Cardiac fibroblast (primary cell): ENCODE data around the gene JAG2.
A peak's percentile ranks its signal among the peaks of the same experiment; 100 is the strongest.

ENCODE experiments used
- DNase-seq, 2 donors: peaks; one replicate each; pipeline versions ENCODE4 v3.0.0 to v3.0.0-alpha.2; 2010; ENCODE audit warnings: low read depth in 2 of 2
- H3K4me3 ChIP-seq, 2 donors: replicated peaks in 1 of 2; 1 replicate in 1 of 2; 2 replicates in 1 of 2; pipeline ENCODE4 v1.5.1; 2011; ENCODE audit warnings: low read depth in 2 of 2, low read length in 2 of 2, mild to moderate bottlenecking in 2 of 2, moderate library complexity in 1 of 2
- TF ChIP-seq, protein P1 (sequence below): IDR thresholded peaks from one replicate; pipeline ENCODE4 v1.5.1; 2011; ENCODE audit warnings: low read depth, mild to moderate bottlenecking, low read length, inconsistent platforms

Gene JAG2

GRCh38 chr14:105200074-105200473, 31.5 kb upstream of the JAG2 start:
- TF ChIP-seq, protein P1, sequence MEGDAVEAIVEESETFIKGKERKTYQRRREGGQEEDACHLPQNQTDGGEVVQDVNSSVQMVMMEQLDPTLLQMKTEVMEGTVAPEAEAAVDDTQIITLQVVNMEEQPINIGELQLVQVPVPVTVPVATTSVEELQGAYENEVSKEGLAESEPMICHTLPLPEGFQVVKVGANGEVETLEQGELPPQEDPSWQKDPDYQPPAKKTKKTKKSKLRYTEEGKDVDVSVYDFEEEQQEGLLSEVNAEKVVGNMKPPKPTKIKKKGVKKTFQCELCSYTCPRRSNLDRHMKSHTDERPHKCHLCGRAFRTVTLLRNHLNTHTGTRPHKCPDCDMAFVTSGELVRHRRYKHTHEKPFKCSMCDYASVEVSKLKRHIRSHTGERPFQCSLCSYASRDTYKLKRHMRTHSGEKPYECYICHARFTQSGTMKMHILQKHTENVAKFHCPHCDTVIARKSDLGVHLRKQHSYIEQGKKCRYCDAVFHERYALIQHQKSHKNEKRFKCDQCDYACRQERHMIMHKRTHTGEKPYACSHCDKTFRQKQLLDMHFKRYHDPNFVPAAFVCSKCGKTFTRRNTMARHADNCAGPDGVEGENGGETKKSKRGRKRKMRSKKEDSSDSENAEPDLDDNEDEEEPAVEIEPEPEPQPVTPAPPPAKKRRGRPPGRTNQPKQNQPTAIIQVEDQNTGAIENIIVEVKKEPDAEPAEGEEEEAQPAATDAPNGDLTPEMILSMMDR, result no peak
- H3K4me3 ChIP-seq, result no peak overlapping the region
- DNase-seq, result no peak

- peak; percentile 53 to 58 for DNase-seq
- TF ChIP-seq, protein P1, result no peak
- H3K4me3 ChIP-seq, result no peak overlapping the region
Measured at GRCh38 chr14:105199093-105199492, 30.5 kb upstream of the JAG2 start.

GRCh38 chr14:105198588-105198987, 30.0 kb upstream of the JAG2 start:
- TF ChIP-seq, protein P1, result no peak
- no peak for DNase-seq
- no peak overlapping the region for H3K4me3 ChIP-seq

DNA sequence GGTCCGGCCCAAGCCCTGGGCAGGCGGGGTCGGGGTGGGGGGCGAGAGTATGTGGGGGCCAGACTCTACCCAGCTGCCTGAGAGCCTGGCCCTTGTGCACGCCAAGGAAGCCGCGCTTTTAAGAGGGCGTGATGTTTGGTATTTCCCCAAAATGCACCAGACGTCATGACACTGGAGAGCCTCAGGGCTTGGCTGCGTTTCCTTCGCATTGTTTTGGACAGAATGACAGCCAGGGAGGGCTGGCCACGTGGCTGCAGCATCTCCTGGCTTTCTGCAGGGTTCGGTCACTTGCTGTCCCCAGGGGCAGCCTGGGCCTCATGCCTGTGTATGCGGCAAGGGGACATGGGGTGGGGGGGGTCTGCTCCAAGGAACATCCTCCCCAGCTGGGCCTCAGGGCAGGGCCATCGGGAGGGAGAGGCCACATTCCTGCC, 28.6 kb upstream of the JAG2 start:
- no peak overlapping the region for H3K4me3 ChIP-seq
- TF ChIP-seq, protein P1, result no peak
- DNase-seq, result peak; percentile 73 to 74

DNA sequence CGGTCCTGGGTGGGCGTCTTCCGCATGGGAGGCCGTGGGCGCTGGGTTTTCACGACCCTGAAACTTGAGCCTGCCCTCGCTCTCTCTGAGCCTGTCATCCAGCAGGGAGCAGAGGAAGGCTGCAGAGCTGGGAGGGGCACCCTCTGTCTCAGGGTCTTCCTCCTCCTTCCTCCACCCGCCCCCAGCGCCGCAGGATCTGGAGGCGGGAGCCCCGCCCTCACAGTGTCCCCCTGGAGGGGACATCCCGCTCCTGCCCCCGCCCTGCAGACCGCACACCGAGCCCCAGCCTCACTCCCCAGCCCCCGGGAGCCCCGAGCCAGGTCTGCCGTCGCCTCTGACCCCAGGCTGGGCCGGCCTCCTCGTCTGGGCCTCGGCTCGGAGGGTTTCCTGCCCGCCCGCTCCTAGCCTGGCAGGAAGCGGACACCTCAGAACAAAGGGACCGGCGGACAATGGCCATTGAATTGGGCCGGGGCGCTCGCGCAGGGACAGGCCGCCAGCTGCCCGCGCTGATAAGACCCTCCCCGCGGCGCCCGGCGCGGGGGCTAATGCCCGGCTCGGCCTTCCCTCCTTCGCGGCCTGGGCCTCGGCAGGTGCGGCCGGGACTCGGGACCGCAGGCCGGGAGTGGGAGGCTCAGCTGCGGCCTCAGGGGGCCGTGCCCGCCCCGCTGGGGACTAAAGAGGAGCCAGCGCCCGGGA, 27.8 kb upstream of the JAG2 start:
- TF ChIP-seq, protein P1, result no peak
- DNase-seq, result no peak
- H3K4me3 ChIP-seq, result no peak overlapping the region

DNA sequence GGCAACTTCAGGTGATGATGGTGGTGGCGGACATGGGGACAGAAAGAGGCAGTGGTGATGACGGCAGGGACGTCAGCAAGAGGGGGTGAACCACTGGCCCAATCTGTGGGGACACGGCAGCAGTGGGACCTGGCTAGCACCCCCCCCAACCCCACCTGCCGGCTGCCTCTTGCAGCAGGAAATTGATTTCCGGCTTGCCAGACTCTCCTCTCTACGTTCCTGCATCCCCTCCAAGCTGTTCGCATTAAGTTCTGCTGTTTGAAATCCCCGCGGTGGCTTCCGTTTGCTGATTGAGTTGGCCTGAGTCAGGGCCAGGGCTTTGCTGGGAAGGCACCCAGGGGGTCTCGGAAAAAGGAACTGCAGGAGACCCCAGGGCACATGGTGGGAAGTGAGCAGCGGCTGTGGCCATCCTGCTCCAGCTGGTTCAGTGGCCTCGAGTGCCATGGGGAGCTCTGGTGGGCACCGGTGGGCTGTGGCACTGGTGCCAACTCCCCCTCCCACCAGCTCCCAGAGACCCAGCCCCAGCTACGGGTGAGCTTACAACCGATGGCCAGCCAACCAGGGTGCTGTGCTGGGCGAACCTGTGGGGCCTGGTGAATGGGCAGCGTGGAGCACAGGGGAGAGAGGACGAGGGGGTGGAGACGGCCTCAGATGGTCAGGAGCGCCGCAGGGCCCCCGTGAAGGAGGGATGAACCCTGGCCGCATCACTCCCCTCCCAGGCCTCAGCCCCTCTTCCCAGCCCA, 27.1 kb upstream of the JAG2 start:
- H3K4me3 ChIP-seq, result no peak overlapping the region
- TF ChIP-seq, protein P1, result no peak
- no peak for DNase-seq
